Effector CD8-positive, alpha-beta T cell (primary cell): ENCODE data around the gene INSM2.

Experiments
- DNase-seq: peaks from one replicate; lab custom pipeline; 2025; lab: John Stamatoyannopoulos, UW

INSM2 gene

GRCh38 chr14:35549551-35549950, 15.6 kb downstream of the INSM2 start:
- no peak for DNase-seq

- DNase-seq, result no peak
Observed at GRCh38 chr14:35551081-35551480, 17.1 kb downstream of the INSM2 start.

- no peak for DNase-seq
Observed at GRCh38 chr14:35553808-35554207, 19.8 kb downstream of the INSM2 start.

- DNase-seq, result no peak
Observed at GRCh38 chr14:35556548-35556947, 22.6 kb downstream of the INSM2 start.

- DNase-seq, result no peak
Observed at GRCh38 chr14:35557221-35557747, 23.3 kb downstream of the INSM2 start.

GRCh38 chr14:35558680-35559079, 24.7 kb downstream of the INSM2 start:
- DNase-seq, result no peak

- DNase-seq, result no peak
Observed at GRCh38 chr14:35565871-35566464, 32.0 kb downstream of the INSM2 start.

- no peak for DNase-seq
Observed at GRCh38 chr14:35571598-35571997, 37.6 kb downstream of the INSM2 start.

- DNase-seq, result no peak
Observed at GRCh38 chr14:35573911-35574310, 39.9 kb downstream of the INSM2 start.

- no peak for DNase-seq
Observed at GRCh38 chr14:35576260-35576659, 42.3 kb downstream of the INSM2 start.

- no peak for DNase-seq
Observed at GRCh38 chr14:35576856-35577255, 42.9 kb downstream of the INSM2 start.

GRCh38 chr14:35578135-35578534, 44.2 kb downstream of the INSM2 start:
- no peak for DNase-seq

- no peak for DNase-seq
Observed at GRCh38 chr14:35578639-35579038, 44.7 kb downstream of the INSM2 start.
